NCI-H146 treated with DMSO at 0.1 percent for 48 hours (cell line): ENCODE data around the gene NFKBIZ.
A peak's percentile ranks its signal among the peaks of the same experiment; 100 is the strongest.

ENCODE experiments used
- DNase-seq: peaks from one replicate; lab custom pipeline; 2025; ENCODE audit not compliant: unreplicated experiment; lab: John Stamatoyannopoulos, UW

NFKBIZ gene

DNA sequence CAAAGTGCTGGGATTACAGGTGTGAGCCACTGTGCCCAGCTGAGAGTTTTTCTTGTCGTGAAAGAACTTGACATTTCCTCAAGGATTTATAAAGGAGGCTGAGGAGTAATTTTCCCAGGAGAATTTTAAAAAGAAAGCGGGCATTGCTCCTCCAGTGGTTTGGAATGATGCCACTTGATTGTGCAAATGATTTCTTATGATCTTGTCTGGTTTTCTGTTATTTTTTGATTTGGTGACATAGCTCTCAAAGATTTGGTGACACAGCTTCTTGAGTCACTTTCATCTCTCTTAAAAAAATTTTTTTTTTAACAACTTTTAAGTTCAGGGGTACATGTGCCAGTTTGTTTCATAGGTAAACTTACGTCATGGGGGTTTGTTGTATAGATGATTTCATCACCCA lies 24.6 kb upstream of the NFKBIZ start:
- DNase-seq, result no peak

DNA sequence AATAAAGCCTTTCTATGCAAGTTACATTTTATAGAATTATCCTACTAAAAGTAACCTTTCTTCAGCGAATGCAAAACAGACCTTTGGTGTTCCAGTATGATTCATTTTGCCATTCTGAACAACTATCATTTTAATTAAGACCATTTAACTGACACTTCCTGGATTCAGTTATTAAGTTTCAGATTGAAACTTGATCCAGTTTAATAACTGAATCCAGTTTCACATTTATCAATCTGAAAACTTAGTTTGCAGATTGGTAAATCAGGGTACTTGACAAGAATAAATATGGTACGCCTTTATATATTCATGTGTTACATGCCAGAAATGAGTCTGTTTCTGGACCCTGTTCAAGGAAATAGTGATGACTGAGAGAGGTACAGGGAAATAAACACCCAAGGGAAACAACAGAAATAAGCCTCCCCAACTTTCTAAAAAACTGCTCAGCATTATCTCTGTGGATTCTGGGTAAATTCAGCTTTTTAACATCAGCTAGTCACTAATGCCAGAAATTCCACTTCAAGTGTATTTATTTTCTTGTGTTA lies 23.3 kb upstream of the NFKBIZ start:
- DNase-seq, result no peak

DNA sequence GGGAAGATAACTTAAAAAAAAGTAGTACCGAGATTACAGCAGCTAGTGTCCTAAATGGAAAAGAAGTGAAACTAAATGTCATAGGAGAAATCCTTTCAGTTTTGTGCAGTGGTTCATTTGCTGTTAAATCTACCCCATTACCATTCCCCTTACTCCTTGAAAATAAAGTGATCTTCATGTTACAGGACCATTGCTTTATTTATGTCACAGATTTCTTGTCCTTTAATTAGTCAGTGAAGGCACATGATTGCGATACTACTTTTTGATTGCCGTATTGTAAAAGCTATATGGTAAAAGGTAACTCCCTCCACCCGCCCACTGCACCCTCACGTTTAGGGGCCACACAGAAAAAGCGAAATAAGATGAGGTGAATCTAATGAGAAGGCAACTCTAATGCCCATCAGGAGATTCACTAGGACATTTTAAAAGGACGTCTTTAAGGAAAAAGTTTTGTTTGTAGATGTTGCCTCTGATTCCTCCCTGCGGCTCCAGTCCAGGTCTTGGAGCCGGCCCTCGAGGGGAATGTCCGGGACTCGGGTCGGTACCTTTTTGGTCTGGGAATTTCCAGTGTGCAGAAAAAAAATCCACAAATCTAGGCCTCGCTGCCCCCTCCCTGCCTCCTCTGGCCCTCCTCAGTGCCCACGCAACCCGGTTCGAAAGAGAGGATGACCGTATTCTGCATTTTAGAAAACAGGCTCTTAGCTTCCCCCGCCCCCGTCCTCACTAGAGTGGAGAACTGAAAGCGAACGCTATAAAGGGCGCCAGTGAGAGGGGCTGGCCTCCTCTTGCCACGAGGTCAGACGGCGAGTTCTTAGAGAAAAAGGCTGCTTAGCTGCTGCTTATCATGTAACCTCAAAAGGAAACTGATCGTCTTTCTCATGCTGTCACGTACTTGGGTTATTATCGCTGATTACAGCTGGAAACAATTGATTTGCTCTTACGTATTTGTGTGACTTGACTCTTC lies 21.8 kb upstream of the NFKBIZ start:
- peak; percentile 51 for DNase-seq

DNA sequence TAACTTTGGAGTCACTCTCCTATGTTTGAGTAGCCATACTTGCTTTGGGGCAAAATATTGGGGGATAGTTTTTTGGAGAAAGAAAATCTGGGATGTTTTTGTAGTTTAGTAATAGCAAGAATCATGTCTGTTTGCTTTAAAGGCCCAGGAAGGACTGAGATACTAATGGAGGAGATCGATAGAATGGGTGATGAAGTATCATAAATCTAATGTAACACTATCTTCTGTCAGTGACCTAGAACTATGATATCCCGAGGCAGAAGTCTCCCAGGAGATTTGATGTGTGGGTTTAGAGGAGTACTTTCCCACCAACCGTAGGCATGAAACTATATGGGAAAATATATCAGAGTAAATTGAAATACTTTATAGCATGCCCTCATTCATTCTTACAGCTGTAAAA lies 21.0 kb upstream of the NFKBIZ start:
- no peak for DNase-seq

DNA sequence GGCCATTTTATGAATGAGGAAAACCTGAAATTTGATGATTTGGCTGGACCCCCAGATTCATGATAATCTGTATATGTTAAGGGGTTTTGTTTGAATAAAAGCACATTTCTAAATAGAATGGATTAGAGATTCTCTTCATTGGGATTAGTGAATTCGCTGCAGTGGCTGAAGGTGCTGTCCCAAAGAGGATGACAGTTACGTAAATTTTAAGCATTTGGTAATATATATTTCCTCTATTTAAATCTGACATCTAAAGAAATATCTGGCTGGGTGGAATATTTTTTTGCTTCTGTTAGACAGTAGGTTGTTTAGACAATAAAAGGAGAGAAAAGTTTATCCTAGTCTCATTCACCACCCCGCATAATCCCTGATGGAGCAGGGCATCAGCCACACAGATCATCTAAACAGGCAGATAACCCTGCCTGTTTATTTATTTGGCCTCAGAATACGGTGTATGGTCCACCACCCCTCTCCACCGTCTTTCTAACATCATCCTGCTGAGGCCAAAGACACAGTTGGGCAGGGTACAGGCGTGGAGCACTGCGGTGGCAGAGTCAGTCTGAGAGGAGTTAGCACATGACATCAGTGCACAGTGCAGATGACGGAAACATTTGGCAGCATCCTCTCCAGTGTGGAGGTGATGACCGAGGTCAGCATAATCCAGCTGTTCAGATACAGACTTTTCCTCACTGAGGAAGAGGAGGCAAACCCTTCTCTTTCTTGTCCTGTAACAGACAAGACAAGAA lies 20.4 kb upstream of the NFKBIZ start:
- no peak for DNase-seq

DNA sequence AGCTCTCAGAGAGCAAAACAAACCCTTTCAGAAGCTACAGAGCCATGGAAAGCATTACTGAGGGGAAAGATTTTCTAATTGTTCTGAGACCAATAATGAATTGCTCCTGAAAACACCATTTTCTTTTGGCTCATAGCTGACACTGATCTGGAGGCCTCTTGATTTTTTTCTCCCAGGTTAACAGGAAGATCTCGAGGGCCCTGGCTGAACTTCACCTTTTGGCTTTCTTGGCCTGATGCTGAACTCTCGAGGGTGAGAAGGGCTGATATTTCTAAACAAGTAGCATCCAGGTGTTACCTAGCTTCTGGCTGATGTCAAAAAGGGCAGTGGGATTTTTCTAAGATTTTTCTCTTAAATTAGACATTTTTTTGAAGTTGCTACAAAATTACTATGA lies 19.9 kb upstream of the NFKBIZ start:
- DNase-seq, result no peak

DNA sequence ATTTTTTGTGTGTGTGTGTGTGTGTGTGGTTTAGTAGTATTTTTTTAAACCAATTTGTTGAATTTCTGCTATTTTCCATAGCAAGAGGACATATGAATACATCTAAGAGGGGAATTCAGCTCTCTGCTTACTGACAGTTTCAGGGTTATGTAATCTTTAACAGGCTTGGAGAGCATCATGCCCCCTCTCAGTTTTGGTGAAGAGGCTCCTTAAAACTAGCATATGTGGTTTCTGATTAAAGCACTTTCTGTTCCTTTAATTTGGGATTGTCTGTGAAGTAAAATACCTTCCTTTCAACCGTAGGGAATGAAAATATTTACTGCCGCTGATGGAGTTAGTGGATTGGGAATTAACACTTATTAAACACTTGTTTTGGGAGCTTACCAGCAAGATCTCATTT lies 19.4 kb upstream of the NFKBIZ start:
- no peak for DNase-seq

DNA sequence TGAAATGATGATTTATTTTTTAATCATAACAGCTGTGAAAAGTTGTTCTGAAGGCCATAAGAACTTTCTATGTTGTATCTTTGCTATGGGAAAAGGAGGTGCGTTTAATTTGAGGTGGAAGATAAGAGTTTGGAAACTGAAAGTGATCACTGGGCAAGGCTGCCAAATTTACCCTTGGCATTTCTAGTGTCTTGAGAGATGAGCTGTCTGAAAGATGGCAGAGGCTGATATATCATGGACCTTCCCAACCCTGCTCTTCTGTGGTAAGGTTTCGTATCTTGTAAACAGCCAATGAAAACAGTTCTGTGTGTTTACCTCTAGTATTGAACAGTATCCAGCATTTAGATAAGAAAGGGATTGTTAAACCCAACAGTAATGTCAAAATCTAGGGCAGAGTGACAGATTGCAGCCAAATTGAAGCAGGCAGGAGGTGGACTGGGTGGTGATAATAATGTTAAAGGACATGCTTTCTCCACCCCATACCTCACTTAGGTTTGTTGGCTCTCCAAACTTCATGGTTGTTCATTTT lies 15.8 kb upstream of the NFKBIZ start:
- no peak for DNase-seq

DNA sequence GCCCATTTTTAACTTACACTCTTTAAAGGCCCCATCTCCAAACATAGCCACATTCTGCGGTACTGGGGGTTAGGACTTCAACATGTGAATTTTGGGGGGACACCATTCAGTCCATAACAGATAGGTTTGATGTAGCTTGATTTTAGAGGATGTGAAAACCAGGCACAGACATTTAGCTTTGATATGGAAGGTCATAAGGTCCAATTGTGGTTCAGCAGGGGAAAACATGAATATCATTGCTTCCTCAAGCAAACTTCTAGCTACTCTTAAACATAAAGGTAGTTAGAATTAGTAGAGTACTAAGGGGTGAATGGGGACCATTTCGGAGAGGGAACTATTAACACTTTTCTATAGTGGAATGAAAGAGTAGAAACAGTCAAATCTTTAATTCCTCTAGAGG lies 13.6 kb upstream of the NFKBIZ start:
- no peak for DNase-seq

DNA sequence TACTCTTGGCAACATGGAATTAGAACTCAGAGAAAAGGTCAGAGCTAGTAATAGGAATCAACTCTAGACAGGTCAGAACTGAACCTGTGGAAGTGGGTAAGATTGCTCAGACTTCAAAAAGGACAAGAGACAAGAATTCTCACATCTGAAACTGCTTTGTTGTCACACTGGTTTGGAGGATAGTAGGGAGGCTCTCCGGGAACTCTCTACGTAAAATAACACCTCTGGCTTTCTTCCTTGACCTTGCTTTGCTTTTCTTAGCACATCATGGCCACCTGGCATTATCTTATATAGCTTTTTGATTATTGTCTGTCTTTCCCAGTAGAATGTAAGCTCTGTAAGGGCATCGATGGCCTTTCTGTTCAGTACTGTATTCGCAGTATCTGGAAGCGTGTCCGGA lies 13.2 kb upstream of the NFKBIZ start:
- DNase-seq, result no peak

DNA sequence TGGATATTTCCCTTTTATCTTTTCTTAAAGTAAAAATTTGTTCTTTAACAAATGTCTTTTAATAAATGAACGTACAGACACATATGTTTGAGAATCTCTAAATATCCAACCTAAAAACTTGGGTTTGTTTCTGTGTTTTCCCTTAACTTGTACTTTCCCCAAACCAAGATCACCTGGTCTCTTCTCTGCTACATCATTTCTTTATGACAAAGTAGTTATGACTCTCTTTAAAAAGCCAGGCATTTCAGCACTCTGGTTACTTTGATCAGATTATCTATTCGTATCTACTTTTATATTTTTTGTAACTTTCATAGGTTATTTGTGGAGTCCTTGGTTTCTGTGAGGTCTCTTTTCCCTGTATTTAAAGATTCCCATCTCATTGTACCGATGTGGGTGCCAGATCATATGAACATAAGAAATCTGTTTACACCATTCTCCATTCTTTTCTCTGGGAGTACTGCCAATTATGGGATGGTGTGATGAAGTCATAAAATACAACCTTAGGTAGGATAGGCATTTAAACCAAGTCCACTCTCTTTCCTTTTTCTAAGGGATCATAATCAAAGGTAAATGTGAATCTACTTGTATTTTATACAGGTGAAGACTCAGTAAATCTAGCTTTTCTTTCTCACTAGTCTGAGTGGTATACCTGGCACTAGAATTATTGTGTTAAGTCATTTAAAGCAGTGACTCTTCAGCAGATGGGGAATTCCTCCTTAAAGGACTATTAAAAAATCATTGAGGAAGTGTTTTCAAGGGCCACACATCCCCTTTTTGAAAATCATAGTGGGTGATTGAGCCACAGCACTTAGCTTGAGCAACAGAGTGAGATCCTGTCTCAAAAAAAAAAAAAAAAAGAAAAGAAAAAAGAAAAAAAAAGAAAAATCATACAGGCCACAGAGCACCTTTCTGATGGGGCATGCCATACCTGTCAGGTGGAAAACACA lies 12.4 kb upstream of the NFKBIZ start:
- DNase-seq, result no peak

DNA sequence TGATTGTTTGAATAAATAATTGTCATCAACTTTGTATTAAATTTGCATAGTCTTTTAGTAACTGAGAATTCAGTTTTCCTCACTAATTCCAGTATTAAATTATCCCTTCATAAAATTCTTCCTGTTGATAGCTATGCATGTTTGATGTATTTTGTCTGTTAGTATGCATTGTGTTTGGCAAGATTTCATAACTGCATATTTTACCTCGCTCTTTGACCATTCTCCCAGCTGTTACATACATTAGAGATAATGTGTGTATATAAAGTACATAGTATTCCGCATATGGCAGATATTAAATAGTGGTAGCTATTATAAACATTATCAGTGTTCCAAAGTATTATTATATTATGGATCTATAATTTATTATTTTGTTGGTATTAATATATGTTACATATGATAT lies 10.6 kb upstream of the NFKBIZ start:
- no peak for DNase-seq

DNA sequence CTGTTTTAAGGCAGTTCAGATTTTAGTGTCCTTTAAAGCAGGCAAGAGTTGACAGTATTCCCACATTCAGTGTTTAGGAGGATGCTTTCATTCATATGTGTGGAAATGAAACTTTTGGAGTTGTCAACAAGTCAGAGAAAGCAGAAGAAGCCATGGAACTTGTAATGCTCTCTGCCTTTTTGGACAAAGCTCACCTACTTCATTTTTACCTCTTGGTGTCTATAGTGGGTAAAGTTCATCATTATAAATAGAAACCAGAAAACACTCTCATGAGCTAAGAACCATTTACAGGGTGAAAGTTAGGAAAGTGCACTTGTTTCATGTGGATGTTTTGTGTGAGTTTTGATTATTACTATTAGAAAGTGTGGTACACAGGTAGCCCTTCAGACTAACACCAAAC lies 9.2 kb upstream of the NFKBIZ start:
- no peak for DNase-seq

DNA sequence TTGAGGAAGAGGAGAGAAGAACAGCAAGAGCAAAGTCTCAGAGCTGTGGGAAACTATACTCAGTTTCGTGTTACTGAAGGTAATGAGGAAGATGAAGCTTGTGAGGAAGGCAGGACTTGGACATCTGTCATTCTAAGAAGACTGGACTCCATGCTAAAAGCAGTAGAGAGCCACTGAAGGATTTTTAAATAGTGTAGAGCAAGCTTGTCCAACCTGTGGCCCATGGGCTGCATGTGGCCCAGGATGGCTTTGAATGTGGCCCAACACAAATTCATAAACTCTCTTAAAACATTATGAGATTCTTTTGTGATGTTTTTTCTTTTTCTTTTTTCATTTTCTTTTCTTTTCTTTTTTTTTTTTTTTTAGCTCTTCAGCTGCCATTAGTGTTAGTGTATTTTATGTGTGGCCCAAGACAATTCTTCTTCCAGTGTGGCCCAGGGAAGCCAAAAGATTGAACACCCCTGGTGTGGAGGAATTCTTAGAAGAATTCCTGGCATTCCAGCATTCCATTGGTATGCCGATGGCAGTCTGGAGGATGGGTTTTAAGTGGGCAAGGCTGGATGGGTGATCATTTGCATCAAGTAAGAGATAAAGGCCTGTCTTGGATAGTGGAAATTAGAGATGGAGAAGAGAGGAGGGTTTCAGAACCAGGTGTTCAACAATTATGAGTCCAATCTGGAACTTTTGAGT lies 6.9 kb upstream of the NFKBIZ start:
- DNase-seq, result no peak

DNA sequence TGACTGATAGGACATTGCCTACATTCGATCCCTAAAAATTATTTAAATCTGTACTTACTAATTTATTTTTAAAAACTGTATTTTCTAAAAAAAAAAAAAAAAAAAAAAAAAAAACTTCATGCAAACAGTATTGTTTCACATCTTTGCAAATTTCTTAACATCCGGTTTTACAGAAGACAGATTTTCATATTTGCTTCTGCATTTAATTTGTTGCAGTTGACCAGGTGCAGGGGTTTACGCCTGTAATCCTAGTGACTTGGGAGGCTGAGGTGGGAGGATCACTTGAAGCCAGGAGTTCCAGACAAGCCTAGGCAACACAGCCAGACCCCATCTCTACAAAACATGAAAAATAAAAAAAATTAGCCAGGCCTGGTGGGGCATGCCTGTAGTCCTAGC lies 6.4 kb upstream of the NFKBIZ start:
- no peak for DNase-seq

DNA sequence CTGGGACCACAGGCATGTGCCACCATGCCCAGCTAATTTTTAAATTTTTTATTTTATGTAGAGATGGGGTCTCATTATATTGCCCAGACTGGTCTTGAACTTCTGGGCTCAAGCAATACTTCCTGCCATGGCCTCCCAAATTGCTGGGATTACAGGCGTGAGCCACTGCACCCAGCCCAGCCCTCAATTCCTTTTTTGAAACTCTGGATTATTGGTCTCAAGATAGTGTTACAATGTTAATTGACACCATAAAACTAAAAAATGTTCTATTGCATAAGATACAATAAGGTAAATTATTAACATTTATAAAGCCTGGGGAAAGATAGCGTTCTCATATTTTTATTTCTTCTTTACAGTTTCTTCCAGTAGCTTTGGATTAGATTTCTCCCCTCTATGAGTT lies 3.9 kb upstream of the NFKBIZ start:
- DNase-seq, result no peak

DNA sequence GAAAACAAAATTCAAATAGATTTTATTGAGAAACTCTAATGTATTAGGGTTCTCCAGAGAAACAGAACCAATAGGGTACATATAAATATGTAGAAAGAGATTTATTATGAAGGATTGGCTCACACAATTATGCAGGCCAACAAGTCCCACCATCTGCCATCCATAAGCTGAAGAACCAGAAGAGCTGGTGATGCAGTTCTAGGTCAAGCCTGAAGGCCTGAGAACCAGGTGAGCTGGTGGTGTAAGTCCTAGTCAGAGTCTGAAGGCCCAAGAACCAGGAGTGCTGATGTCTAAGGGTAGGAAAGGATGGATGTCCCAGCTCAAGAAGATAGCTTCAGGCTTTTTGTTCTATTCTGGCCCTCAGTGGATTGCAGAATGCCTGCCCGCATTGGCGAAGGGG lies 2.6 kb upstream of the NFKBIZ start:
- DNase-seq, result no peak

DNA sequence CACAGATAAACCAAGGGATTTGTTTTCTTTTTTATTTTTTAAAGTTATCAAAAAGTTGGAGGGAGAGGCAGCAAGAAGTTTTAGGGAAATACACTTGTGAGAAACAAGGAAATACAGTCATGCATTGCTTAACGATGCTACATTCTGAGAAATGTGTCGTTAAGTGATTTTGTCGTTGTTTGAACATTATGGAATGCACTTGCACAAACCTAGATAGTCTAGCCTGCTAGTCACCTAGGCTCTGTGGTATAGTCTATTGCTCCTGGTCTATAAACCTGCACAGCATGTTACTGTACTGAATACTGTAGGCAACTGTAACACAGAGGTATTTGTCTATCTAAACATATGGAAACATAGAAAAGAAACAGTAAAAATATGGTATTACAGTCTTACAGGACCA lies 2.0 kb upstream of the NFKBIZ start:
- no peak for DNase-seq

DNA sequence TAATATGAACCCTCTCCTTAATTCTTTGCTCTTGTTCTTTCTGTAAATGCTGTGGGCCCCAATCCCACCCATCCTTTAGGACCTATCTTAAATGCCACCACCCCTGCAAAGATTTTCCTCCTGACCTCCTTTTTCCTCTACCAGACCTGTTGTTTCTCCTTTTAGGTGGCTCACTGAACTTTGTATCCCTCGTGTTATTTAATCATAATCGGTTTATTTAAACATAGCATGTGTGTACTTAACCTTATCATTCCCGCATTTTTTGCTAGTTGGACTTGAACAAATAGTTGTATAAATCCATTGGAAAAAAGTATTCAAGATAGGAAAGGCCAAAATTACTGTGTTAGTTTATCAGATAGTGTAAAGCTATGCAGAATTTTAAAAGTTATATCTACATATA lies 988 bp upstream of the NFKBIZ start:
- DNase-seq, result no peak

DNA sequence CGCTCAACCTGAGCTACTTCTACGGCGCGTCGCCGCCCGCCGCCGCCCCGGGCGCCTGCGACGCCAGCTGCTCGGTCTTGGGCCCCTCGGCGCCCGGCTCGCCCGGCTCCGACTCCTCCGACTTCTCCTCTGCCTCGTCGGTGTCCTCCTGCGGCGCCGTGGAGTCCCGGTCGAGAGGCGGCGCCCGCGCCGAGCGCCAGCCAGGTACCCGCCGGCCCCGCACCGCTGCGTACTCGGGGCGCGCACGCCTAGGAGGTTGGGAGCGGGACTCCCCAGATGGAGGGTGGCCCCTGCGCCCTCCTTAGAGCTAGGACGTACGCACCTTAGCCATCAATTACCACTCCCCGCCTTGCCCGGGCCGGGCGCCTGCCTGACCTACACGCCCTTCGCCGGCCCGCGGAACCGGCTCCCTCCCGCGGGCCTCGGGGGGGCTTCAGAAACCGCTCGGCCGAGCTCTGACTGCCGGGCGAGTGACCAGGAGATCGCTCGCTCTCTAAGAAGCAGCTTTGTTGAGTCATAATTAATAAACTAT lies 466 bp downstream of the NFKBIZ start:
- no peak for DNase-seq
